Mucosa of gallbladder (tissue), 1 donor: Measurements from ENCODE around the gene DNAL4. TPM values are rescaled to one million over a fixed set of nuclear protein-coding genes. Genes with fewer than 3 reads are reported as not detected.
"Not testable (repeated sequence)": the region's sequence is repeated elsewhere in the genome, so short reads cannot be mapped to it uniquely, and the experiment has no call there.

ENCODE experiments used
- DNase-seq: peaks from one replicate; pipeline ENCODE4 v3.0.0-alpha.2; 2020; ENCODE audit warnings: low spot score
- total RNA-seq: library from RNA; stranded (reverse); gene quantifications from one replicate; pipeline ENCODE4 v1.2.1, GENCODE V29; 2021
- donor health status: DM: no; HTN: no; CAD: no.

DNAL4 gene
- total RNA-seq, 1 donor from 2014 or later: 30.0 TPM

GRCh38 chr22:38827510-38827909 is 33.6 kb upstream of the DNAL4 start:
- DNase-seq: no peak

GRCh38 chr22:38826801-38827200 is 32.9 kb upstream of the DNAL4 start:
- no peak for DNase-seq

- no peak for DNase-seq
Observed at GRCh38 chr22:38826386-38826785, 32.4 kb upstream of the DNAL4 start.

- peak; percentile 75 for DNase-seq
Observed at GRCh38 chr22:38824585-38824984, 30.6 kb upstream of the DNAL4 start.

GRCh38 chr22:38823637-38824036 is 29.7 kb upstream of the DNAL4 start:
- DNase-seq: no peak

- no peak for DNase-seq
Observed at GRCh38 chr22:38823076-38823475, 29.1 kb upstream of the DNAL4 start.

- DNase-seq: no peak
Observed at GRCh38 chr22:38820020-38820419, 26.1 kb upstream of the DNAL4 start.

GRCh38 chr22:38819387-38819940 is 25.5 kb upstream of the DNAL4 start:
- no peak for DNase-seq

- no peak for DNase-seq
Observed at GRCh38 chr22:38817196-38817595, 23.3 kb upstream of the DNAL4 start.

- DNase-seq: no peak
Observed at GRCh38 chr22:38815842-38816241, 21.9 kb upstream of the DNAL4 start.

GRCh38 chr22:38811241-38811640 is 17.3 kb upstream of the DNAL4 start:
- DNase-seq: no peak

GRCh38 chr22:38805041-38805593 is 11.2 kb upstream of the DNAL4 start:
- not testable (repeated sequence) for DNase-seq

- DNase-seq: peak; percentile 59
Observed at GRCh38 chr22:38802671-38803121, 8.8 kb upstream of the DNAL4 start.

- DNase-seq: no peak
Observed at GRCh38 chr22:38799265-38800002, 5.5 kb upstream of the DNAL4 start.

- DNase-seq: no peak
Observed at GRCh38 chr22:38798496-38798895, 4.6 kb upstream of the DNAL4 start.

- DNase-seq: no peak
Observed at GRCh38 chr22:38796262-38796957, 2.5 kb upstream of the DNAL4 start.

- DNase-seq: no peak
Observed at GRCh38 chr22:38795569-38795968, 1.6 kb upstream of the DNAL4 start.

GRCh38 chr22:38793317-38793716 is 626 bp downstream of the DNAL4 start:
- DNase-seq: no peak

- DNase-seq: no peak
Observed at GRCh38 chr22:38792833-38793232, 1.1 kb downstream of the DNAL4 start.

- no peak for DNase-seq
Observed at GRCh38 chr22:38789606-38790005, 4.3 kb downstream of the DNAL4 start.

GRCh38 chr22:38788846-38789245 is 5.1 kb downstream of the DNAL4 start:
- DNase-seq: no peak

- peak; percentile 67 for DNase-seq
Observed at GRCh38 chr22:38788021-38788816, 5.7 kb downstream of the DNAL4 start.
